ENCODE measurements around the gene FAM168B.

Gene FAM168B

DNA sequence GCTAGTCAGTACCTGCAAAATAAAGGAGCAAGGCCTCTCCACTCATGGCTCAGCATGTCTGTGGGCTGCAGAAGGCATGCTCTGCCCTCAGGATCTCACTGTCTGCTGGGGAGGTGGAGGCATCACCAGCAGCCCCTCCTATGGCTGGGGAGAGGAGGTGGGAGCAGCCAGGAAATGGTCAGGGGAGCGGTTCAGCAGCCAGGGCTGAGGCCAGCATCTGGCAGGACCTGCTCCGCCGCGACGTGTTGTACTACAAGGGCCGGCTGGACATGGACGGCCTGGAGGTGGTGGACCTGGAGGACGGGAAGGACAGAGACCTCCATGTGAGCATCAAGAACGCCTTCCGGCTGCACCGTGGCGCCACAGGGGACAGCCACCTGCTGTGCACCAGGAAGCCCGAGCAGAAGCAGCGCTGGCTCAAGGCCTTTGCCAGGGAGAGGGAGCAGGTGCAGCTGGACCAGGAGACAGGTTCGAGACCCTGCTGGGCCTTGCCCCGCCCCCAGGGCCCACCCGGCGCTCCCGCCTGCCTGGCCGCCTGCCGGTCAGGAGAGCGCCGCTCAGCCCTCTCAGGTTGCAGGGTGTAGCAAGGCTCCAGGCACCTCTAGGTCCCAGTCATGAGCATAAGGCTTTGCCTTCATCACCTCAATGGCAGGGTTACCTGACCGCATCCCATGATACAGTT is 49.0 kb downstream of the FAM168B start:
- Histone ChIP-seq H3K36me3 (ENCODE audit: control insufficient read depth, insufficient read depth, low read length) (peaks cover 22% of the 10 kb centered on the region), H3K4me1 (ENCODE audit: control insufficient read depth, insufficient read depth, low read length, poor library complexity, severe bottlenecking) (no peaks in the 10 kb centered on the region), H3K27ac (ENCODE audit: low read depth, low read length, severe bottlenecking) (no peak overlapping the region), H3K9me3 (ENCODE audit: control insufficient read depth, low read length) (no peaks in the 10 kb centered on the region), H3K4me3 (ENCODE audit: extremely low read depth, insufficient read depth, low read length, poor library complexity, severe bottlenecking) (no peak overlapping the region)
- WGBS, 2 experiments (ENCODE audit: insufficient coverage in 2 of 2): 89 to 96% methylated on average over 23 to 24 of the region's 24 CpGs

DNA sequence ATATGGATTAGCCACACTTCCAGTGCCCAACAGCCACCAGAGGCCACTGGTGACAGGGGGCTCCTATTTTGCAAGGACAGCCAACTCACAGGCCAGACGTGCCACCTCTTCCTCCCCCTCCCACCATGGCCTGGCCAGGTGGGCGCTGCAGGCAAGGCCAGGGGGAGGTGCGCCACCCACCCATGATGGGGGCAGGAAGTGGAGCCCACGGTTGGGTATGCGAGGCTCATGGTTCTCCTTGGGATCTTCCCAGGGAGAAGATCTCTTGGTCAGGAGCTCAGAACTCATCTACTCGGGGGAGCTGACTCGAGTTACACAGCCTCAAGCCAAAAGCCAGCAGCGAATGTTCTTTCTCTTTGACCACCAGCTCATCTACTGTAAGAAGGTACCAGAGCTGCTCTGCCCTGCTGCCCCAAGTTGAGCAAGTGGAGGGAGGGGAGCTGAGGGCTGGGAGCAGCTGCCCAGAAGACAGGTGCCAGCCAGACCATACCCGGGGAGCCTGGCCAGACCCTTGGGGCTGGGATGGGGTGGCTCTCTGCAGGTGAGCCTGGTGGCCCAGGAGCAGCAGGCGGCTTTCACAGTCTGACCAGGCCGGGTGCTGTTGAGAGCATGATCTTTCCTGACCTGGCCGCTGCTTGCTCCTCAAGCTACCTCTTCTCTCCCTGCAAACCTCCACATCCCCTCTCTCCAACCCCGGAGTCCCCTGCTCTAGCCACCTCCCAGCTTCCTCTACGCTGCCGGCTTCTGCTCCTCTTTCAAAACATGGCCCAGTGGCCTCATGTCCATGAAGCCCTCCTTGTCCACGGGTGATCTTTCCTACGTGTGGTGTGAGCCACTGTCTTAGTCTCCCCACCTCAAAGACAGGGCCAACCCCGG is 49.8 kb downstream of the FAM168B start:
- WGBS, 2 experiments (ENCODE audit: insufficient coverage in 2 of 2): 90 to 94% methylated on average over 10 to 14 of the region's 18 CpGs
- Histone ChIP-seq H3K4me3 (ENCODE audit: extremely low read depth, insufficient read depth, low read length, poor library complexity, severe bottlenecking) (no peak overlapping the region), H3K4me1 (ENCODE audit: control insufficient read depth, insufficient read depth, low read length, poor library complexity, severe bottlenecking) (no peaks in the 10 kb centered on the region), H3K9me3 (ENCODE audit: control insufficient read depth, low read length) (no peaks in the 10 kb centered on the region), H3K27ac (ENCODE audit: low read depth, low read length, severe bottlenecking) (no peak overlapping the region), H3K36me3 (ENCODE audit: control insufficient read depth, insufficient read depth, low read length) (peaks cover 14% of the 10 kb centered on the region)

GRCh38 chr2:131042148-131042775 is 51.0 kb downstream of the FAM168B start:
- 80 to 96% methylated on average over 4 to 7 of the region's 7 CpGs for whole genome bisulfite sequencing, 2 experiments (ENCODE audit: insufficient coverage in 2 of 2)
- no peak overlapping the region for H3K27ac ChIP-seq (ENCODE audit: low read depth, low read length, severe bottlenecking)
- no peaks in the 10 kb centered on the region for H3K9me3 ChIP-seq (ENCODE audit: control insufficient read depth, low read length)
- peaks cover 9% of the 10 kb centered on the region for H3K36me3 ChIP-seq (ENCODE audit: control insufficient read depth, insufficient read depth, low read length)
- no peaks in the 10 kb centered on the region for H3K4me1 ChIP-seq (ENCODE audit: control insufficient read depth, insufficient read depth, low read length, poor library complexity, severe bottlenecking)
- no peak overlapping the region for H3K4me3 ChIP-seq (ENCODE audit: extremely low read depth, insufficient read depth, low read length, poor library complexity, severe bottlenecking)

GRCh38 chr2:131041402-131042147 is 51.7 kb downstream of the FAM168B start:
- Histone ChIP-seq H3K27ac (ENCODE audit: low read depth, low read length, severe bottlenecking) (no peak overlapping the region), H3K4me1 (ENCODE audit: control insufficient read depth, insufficient read depth, low read length, poor library complexity, severe bottlenecking) (no peaks in the 10 kb centered on the region), H3K36me3 (ENCODE audit: control insufficient read depth, insufficient read depth, low read length) (peaks cover 4% of the 10 kb centered on the region), H3K4me3 (ENCODE audit: extremely low read depth, insufficient read depth, low read length, poor library complexity, severe bottlenecking) (no peak overlapping the region), H3K9me3 (ENCODE audit: control insufficient read depth, low read length) (no peaks in the 10 kb centered on the region)
- 86 to 92% methylated on average over 12 to 13 of the region's 14 CpGs for WGBS, 2 experiments (ENCODE audit: insufficient coverage in 2 of 2)

DNA sequence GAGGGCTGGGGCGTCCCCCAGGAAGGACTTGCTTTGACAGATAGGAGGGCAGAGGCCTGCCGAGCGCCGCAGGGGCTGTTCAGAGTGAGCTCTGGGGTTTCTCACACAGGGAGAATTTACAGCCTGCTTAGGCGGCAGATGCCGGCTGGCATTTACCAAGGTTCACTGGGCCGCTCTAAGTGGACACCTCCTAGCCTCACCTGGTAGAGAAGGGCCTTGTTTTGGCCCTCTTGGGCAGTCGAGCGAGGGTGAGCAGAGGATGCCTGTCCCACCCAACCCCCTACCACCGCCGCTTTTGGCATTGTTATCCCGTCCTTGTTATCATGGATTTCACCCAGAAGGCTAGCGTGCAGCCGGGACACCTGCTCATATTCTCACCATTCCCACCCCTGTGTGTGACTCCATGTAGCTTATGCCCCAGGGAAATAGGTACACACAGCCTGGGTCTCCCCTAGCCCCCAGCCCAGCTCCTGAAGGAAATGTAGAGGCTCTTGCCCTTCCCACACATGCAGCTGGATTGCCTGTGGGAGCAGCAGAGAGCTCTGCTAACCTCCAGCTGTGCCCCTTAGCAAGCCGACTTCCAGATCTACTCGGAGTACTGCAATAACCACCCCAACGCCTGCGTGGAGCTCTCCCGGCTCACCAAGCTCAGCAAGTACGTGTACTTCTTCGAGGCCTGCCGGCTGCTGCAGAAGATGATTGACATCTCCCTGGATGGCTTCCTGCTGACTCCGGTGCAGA is 52.4 kb downstream of the FAM168B start:
- 83 to 88% methylated on average over 22 to 23 of the region's 23 CpGs for WGBS, 2 experiments (ENCODE audit: insufficient coverage in 2 of 2)
- Histone ChIP-seq H3K4me1 (ENCODE audit: control insufficient read depth, insufficient read depth, low read length, poor library complexity, severe bottlenecking) (no peaks in the 10 kb centered on the region), H3K27ac (ENCODE audit: low read depth, low read length, severe bottlenecking) (no peak overlapping the region), H3K9me3 (ENCODE audit: control insufficient read depth, low read length) (no peaks in the 10 kb centered on the region), H3K36me3 (ENCODE audit: control insufficient read depth, insufficient read depth, low read length) (no peaks in the 10 kb centered on the region), H3K4me3 (ENCODE audit: extremely low read depth, insufficient read depth, low read length, poor library complexity, severe bottlenecking) (no peak overlapping the region)

- Histone ChIP-seq H3K9me3 (ENCODE audit: control insufficient read depth, low read length) (no peaks in the 10 kb centered on the region), H3K4me3 (ENCODE audit: extremely low read depth, insufficient read depth, low read length, poor library complexity, severe bottlenecking) (no peak overlapping the region), H3K4me1 (ENCODE audit: control insufficient read depth, insufficient read depth, low read length, poor library complexity, severe bottlenecking) (no peaks in the 10 kb centered on the region), H3K36me3 (ENCODE audit: control insufficient read depth, insufficient read depth, low read length) (no peaks in the 10 kb centered on the region), H3K27ac (ENCODE audit: low read depth, low read length, severe bottlenecking) (no peak overlapping the region)
- 96 to 97% methylated on average over 71 to 75 of the region's 75 CpGs for WGBS, 2 experiments (ENCODE audit: insufficient coverage in 2 of 2)
Observed at GRCh38 chr2:131039908-131040660, 53.2 kb downstream of the FAM168B start.

DNA sequence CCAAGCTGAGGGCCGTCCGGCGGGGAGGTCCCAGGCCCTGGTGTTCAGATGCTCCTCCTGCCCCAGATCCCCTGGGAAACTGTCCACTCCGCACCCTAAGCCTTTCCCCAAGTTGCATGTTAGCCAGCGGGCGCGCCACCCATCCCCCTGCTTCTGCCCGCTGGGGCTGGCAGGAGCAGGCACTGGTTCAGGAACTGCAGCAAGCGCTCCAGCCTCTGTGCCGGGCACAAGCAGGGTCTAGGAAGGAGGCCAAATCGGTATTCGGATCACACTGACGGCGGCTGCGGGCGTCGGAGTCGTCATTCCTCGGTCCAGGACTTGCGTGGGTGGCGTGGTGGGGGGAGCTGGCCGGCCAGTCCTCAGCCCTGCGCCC is 53.7 kb downstream of the FAM168B start:
- H3K9me3 ChIP-seq (ENCODE audit: control insufficient read depth, low read length): no peaks in the 10 kb centered on the region
- no peak overlapping the region for H3K27ac ChIP-seq (ENCODE audit: low read depth, low read length, severe bottlenecking)
- peaks cover under 1% of the 10 kb centered on the region for H3K4me1 ChIP-seq (ENCODE audit: control insufficient read depth, insufficient read depth, low read length, poor library complexity, severe bottlenecking)
- WGBS, 2 experiments (ENCODE audit: insufficient coverage in 2 of 2): 95 to 97% methylated on average over 23 of the region's 23 CpGs
- no peaks in the 10 kb centered on the region for H3K36me3 ChIP-seq (ENCODE audit: control insufficient read depth, insufficient read depth, low read length)
- H3K4me3 ChIP-seq (ENCODE audit: extremely low read depth, insufficient read depth, low read length, poor library complexity, severe bottlenecking): no peak overlapping the region

GRCh38 chr2:131039101-131039440 is 54.2 kb downstream of the FAM168B start:
- Histone ChIP-seq H3K27ac (ENCODE audit: low read depth, low read length, severe bottlenecking) (no peak overlapping the region), H3K9me3 (ENCODE audit: control insufficient read depth, low read length) (no peaks in the 10 kb centered on the region), H3K4me1 (ENCODE audit: control insufficient read depth, insufficient read depth, low read length, poor library complexity, severe bottlenecking) (peaks cover 5% of the 10 kb centered on the region), H3K4me3 (ENCODE audit: extremely low read depth, insufficient read depth, low read length, poor library complexity, severe bottlenecking) (no peak overlapping the region), H3K36me3 (ENCODE audit: control insufficient read depth, insufficient read depth, low read length) (no peaks in the 10 kb centered on the region)
- WGBS, 2 experiments (ENCODE audit: insufficient coverage in 2 of 2): 93 to 94% methylated on average over 8 to 9 of the region's 9 CpGs

DNA sequence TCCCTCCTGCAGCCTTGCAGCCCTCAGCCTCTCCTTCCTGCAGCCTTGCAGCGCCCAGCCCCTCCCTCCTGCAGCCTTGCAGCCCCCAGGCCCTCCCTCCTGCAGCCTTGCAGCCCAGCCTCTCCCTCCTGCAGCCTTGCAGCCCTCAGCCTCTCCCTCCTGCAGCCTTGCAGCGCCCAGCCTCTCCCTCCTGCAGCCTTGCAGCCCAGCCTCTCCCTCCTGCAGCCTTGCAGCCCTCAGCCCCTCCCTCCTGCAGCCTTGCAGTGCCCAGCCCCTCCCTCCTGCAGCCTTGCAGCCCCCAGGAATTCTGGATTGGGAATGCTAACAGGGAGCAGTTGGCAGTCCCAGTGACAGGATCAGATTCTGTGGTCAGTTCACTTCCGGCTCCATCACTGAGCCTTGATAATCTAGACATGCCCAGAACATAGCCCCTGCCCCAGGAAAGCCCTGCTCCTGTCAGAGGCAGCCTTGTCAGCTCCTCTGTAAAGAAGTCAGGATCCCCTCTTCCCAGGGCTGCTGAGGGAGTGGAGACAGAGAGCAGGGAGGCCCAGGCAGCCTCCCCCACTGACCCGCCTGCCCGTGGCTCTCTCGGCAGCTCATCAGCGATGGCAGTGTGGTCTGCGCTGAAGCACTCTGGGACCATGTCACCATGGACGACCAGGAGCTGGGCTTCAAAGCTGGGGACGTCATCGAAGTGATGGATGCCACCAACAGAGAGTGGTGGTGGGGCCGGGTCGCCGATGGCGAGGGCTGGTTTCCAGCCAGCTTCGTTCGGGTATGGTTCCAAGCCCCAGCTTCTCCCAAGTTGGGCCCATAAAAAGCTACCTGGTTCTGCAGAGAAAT is 54.8 kb downstream of the FAM168B start:
- Histone ChIP-seq H3K4me3 (ENCODE audit: extremely low read depth, insufficient read depth, low read length, poor library complexity, severe bottlenecking) (no peak overlapping the region), H3K36me3 (ENCODE audit: control insufficient read depth, insufficient read depth, low read length) (no peaks in the 10 kb centered on the region), H3K9me3 (ENCODE audit: control insufficient read depth, low read length) (no peaks in the 10 kb centered on the region), H3K4me1 (ENCODE audit: control insufficient read depth, insufficient read depth, low read length, poor library complexity, severe bottlenecking) (peaks cover 7% of the 10 kb centered on the region), H3K27ac (ENCODE audit: low read depth, low read length, severe bottlenecking) (no peak overlapping the region)
- 88 to 94% methylated on average over 16 to 17 of the region's 17 CpGs for WGBS, 2 experiments (ENCODE audit: insufficient coverage in 2 of 2)

Measured in mesodermal cell (in vitro differentiated cells).